Suprapubic skin (tissue), 4 donors: Measurements from ENCODE around the gene PMVK.

Experiments
- EP300 ChIP-seq: sonication (generic); formaldehyde crosslinking; IDR thresholded peaks from one replicate; pipeline ENCODE4 v1.6.1; 2017; ENCODE audit warnings: antibody characterized with exemption
- POLR2AphosphoS5 ChIP-seq, 3 donors: sonication (generic); formaldehyde crosslinking; IDR thresholded peaks; one replicate each; pipeline ENCODE4 v1.6.1; 2017; ENCODE audit warnings: antibody characterized with exemption in 3 of 3
- TF ChIP-seq, protein P1 (sequence below), 2 donors: fragments of 200-600 bp in 1 of 2; fragments of 450-650 bp in 1 of 2; sonication (generic) in 1 of 2; IDR thresholded peaks; one replicate each; pipeline ENCODE4 v1.5.1; 2016 to 2019; ENCODE audit warnings: antibody characterized with exemption in 2 of 2, mild to moderate bottlenecking in 1 of 2, moderate library complexity in 1 of 2

DNA sequence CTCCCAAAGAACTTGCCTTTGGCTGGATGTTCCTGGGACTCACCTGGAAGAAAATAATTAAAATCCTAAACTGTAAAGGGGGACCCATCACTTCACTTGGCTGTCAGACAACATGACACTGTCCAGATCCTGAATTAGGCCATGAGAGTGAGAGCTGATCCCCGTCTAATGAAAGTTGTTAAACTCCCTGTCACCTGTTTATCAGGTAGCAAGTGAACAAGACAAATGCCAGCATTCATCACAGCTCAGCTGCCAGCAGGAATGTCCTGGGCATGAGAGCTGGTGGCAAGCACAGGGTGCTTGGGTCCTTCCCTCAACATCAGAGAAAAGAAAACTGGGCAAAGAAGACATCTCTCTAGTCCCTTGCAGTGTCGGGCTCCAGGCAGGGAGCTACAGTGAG, 23.8 kb downstream of the PMVK start:
- TF ChIP-seq POLR2AphosphoS5 (IDR thresholded peaks at IDR 0.05) (no peak), EP300 (no peak)
- TF ChIP-seq, protein P1, sequence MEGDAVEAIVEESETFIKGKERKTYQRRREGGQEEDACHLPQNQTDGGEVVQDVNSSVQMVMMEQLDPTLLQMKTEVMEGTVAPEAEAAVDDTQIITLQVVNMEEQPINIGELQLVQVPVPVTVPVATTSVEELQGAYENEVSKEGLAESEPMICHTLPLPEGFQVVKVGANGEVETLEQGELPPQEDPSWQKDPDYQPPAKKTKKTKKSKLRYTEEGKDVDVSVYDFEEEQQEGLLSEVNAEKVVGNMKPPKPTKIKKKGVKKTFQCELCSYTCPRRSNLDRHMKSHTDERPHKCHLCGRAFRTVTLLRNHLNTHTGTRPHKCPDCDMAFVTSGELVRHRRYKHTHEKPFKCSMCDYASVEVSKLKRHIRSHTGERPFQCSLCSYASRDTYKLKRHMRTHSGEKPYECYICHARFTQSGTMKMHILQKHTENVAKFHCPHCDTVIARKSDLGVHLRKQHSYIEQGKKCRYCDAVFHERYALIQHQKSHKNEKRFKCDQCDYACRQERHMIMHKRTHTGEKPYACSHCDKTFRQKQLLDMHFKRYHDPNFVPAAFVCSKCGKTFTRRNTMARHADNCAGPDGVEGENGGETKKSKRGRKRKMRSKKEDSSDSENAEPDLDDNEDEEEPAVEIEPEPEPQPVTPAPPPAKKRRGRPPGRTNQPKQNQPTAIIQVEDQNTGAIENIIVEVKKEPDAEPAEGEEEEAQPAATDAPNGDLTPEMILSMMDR (IDR thresholded peaks at IDR 0.05) = no peak
